Measurements from ENCODE around the gene ATP10D. TPM values are rescaled to one million over a fixed set of nuclear protein-coding genes. Genes with fewer than 3 reads are reported as not detected.
"Not testable (repeated sequence)": the region's sequence is repeated elsewhere in the genome, so short reads cannot be mapped to it uniquely, and the experiment has no call there.

ATP10D gene
- total RNA-seq, 1 donor from 2014 or later: 1.9 TPM

DNA sequence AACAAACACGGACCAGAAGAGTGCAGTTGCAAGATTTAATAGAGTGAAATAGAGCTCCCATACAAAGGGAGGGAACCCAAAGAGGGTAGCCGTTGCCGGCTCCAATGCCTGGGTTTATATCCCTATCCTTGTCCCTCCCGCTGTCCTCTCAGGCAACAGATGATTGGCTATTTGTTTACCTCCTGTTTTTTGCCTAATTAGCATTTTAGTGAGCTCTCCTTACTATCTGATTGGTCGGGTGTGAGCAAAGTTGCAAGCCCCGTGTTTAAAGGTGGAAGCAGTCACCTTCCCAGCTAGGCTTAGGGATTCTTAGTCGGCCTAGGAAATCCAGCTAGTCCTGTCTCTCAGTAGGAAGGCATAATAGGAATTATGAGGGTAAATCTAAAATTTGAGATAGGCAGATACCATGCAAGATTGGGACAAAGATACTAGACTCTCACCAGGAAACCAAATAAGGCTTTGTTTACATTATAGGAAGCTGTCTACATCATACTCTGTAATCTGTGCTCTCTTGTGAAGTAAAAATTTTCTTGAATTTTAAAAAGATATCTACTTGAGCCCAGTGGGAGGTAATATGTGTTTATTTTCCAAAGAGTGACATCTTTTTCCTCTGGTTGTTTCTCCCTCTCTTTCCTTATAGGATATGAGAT lies 65.9 kb downstream of the ATP10D start:
- no peaks in the 10 kb centered on the region for H3K27me3 Mint-ChIP-seq (ENCODE audit: insufficient read depth)
- H3K4me1 Mint-ChIP-seq (ENCODE audit: low read depth): no peaks in the 10 kb centered on the region
- H3K36me3 Mint-ChIP-seq (ENCODE audit: low read depth): peaks cover 3% of the 10 kb centered on the region
- intact Hi-C loops (cut with micrococcal nuclease): no loop called here
- H3K9me3 Mint-ChIP-seq: peaks cover 4% of the 10 kb centered on the region
- no peak overlapping the region for H3K4me3 Mint-ChIP-seq
- H3K27ac Mint-ChIP-seq: no peak overlapping the region
- no peak for DNase-seq (ENCODE audit: low spot score)

DNA sequence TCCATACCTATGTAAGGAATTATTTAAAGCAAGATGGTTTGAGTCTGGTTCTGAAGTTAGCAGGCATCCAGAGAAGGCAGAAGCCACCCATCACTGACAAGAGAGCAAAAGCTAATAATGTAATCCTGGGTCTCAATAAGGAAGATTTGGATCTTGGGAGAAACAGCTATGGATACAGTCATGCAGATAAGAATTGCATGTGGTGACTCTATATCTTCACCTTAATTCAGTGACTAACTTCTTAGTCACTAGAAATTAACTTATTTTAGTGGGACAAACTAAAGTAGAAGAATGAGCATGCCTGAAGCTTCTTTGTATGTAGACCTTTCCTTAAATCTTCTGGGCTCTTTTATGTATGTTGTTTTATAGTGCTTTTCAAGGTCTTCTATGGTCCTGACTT lies 66.6 kb downstream of the ATP10D start:
- intact Hi-C loops (cut with micrococcal nuclease): no loop called here
- no peak for DNase-seq (ENCODE audit: low spot score)
- H3K27me3 Mint-ChIP-seq (ENCODE audit: insufficient read depth): no peaks in the 10 kb centered on the region
- peaks cover 4% of the 10 kb centered on the region for H3K9me3 Mint-ChIP-seq
- H3K27ac Mint-ChIP-seq: no peak overlapping the region
- H3K36me3 Mint-ChIP-seq (ENCODE audit: low read depth): peaks cover 2% of the 10 kb centered on the region
- H3K4me3 Mint-ChIP-seq: no peak overlapping the region
- H3K4me1 Mint-ChIP-seq (ENCODE audit: low read depth): no peaks in the 10 kb centered on the region

- Mint-ChIP-seq H3K9me3 (peaks cover 4% of the 10 kb centered on the region), H3K27ac (no peak overlapping the region), H3K4me3 (no peak overlapping the region), H3K27me3 (ENCODE audit: insufficient read depth) (no peaks in the 10 kb centered on the region), H3K36me3 (ENCODE audit: low read depth) (no peaks in the 10 kb centered on the region), H3K4me1 (ENCODE audit: low read depth) (no peaks in the 10 kb centered on the region)
- DNase-seq (ENCODE audit: low spot score): no peak
- intact Hi-C loops (cut with micrococcal nuclease): no loop called here
These were observed 68.5 kb downstream of the ATP10D start for GRCh38 chr4:47553329-47554125.

DNA sequence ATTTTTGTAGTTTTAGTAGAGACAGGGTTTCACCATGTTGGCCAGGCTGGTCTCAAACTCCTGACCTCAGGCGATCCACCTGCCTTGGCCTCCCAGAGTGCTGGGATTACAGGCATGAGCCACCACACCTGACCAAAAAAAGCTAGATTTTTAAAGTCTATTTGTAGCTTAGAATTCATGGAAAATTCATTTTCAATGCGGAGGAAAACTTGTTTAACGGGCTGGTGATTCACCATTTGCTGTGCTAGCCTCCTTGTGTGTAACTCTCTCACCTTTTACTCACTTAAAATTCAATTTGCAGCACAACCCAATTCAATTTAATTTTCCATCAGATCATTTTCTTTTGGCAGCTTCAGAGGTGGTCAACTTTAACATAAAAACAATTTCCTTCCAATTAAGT lies 70.8 kb downstream of the ATP10D start:
- H3K4me3 Mint-ChIP-seq; intact Hi-C loops (cut with micrococcal nuclease); H3K9me3 Mint-ChIP-seq; DNase-seq (ENCODE audit: low spot score); H3K4me1 Mint-ChIP-seq (ENCODE audit: low read depth); H3K36me3 Mint-ChIP-seq (ENCODE audit: low read depth); H3K27ac Mint-ChIP-seq; H3K27me3 Mint-ChIP-seq (ENCODE audit: insufficient read depth): not testable (repeated sequence)

- Mint-ChIP-seq H3K36me3 (ENCODE audit: low read depth) (no peaks in the 10 kb centered on the region), H3K4me3 (no peak overlapping the region), H3K27ac (no peak overlapping the region), H3K9me3 (no peaks in the 10 kb centered on the region), H3K4me1 (ENCODE audit: low read depth) (peaks cover 2% of the 10 kb centered on the region), H3K27me3 (ENCODE audit: insufficient read depth) (no peaks in the 10 kb centered on the region)
- intact Hi-C loops (cut with micrococcal nuclease): no loop called here
- no peak for DNase-seq (ENCODE audit: low spot score)
These were observed 72.2 kb downstream of the ATP10D start for GRCh38 chr4:47557255-47557654.

GRCh38 chr4:47560682-47561081 lies 75.6 kb downstream of the ATP10D start:
- DNase-seq (ENCODE audit: low spot score): no peak
- H3K9me3 Mint-ChIP-seq: no peaks in the 10 kb centered on the region
- H3K4me1 Mint-ChIP-seq (ENCODE audit: low read depth): peaks cover 4% of the 10 kb centered on the region
- H3K4me3 Mint-ChIP-seq: no peak overlapping the region
- intact Hi-C loops (cut with micrococcal nuclease): loop anchor here (10.0 kb wide), 1 partner anchor 166 kb away; no protein-coding TSS in a partner anchor
- H3K27me3 Mint-ChIP-seq (ENCODE audit: insufficient read depth): no peaks in the 10 kb centered on the region
- no peaks in the 10 kb centered on the region for H3K36me3 Mint-ChIP-seq (ENCODE audit: low read depth)
- no peak overlapping the region for H3K27ac Mint-ChIP-seq

DNA sequence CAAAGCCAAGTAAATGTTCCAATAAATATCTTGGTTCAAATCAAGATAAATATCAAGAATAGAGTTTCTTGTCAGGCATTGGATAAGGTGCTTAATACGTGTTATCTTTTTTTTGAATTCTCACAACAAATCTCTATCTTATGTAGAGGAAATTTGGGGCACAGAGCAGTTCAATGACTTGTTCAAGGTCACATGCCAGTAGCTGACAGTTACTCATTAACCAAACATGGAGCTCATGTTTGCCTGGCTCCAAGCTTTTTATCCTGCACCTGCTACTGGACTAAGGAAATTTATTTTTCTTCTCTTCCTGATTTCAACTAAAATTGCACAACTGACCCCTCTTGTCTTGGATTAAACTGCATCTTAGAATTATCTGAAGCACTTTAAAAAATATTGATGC lies 76.3 kb downstream of the ATP10D start:
- peaks cover 4% of the 10 kb centered on the region for H3K4me1 Mint-ChIP-seq (ENCODE audit: low read depth)
- no peak for DNase-seq (ENCODE audit: low spot score)
- H3K9me3 Mint-ChIP-seq: no peaks in the 10 kb centered on the region
- no peaks in the 10 kb centered on the region for H3K36me3 Mint-ChIP-seq (ENCODE audit: low read depth)
- no peak overlapping the region for H3K27ac Mint-ChIP-seq
- intact Hi-C loops (cut with micrococcal nuclease): loop anchor here (10.0 kb wide), 1 partner anchor 167 kb away; no protein-coding TSS in a partner anchor
- no peaks in the 10 kb centered on the region for H3K27me3 Mint-ChIP-seq (ENCODE audit: insufficient read depth)
- no peak overlapping the region for H3K4me3 Mint-ChIP-seq

DNA sequence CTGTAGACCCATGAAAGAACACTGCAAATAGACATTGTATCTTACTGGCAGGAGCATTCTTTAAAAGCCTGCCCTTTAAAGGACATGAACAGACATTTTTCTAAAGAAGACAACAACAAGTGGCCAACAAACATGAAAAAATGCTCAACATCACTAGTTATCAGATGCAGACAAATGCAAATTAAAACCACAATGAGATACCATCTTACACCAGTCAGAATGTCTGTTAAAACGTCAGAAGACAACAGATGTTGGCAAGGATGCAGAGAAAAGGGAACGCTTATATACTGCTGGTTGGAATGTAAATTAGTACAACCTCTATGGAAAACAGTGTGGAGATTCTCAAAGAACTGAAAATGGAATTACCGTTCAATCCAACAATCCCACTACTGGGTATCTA lies 77.2 kb downstream of the ATP10D start:
- Mint-ChIP-seq H3K9me3 (no peaks in the 10 kb centered on the region), H3K27ac (no peak overlapping the region), H3K4me3 (no peak overlapping the region), H3K36me3 (ENCODE audit: low read depth) (no peaks in the 10 kb centered on the region), H3K27me3 (ENCODE audit: insufficient read depth) (no peaks in the 10 kb centered on the region), H3K4me1 (ENCODE audit: low read depth) (peaks cover 4% of the 10 kb centered on the region)
- intact Hi-C loops (cut with micrococcal nuclease): loop anchor here (10.0 kb wide), 1 partner anchor 167 kb away; no protein-coding TSS in a partner anchor
- DNase-seq (ENCODE audit: low spot score): no peak

DNA sequence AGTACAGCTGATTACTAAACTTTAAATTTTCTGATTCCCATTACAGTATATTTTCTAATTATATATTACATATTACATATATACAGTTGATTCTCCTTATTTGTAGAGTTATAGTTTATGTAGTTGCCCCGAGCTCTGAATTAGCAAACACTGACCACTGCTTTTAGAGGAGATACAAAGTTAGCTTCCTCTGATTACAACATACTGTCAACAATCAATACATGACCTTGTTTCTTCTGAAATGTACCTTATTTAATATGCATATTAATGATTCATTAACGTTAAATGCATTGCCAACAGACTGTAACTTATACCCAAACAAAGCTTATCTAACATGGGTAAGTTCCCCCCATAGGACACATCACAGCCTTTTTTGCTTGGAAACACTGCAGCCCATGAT lies 81.5 kb downstream of the ATP10D start:
- no peak overlapping the region for H3K27ac Mint-ChIP-seq
- H3K36me3 Mint-ChIP-seq (ENCODE audit: low read depth): no peaks in the 10 kb centered on the region

GRCh38 chr4:47566969-47567368 lies 81.9 kb downstream of the ATP10D start:
- no peak overlapping the region for H3K27ac Mint-ChIP-seq
- no peak for DNase-seq (ENCODE audit: low spot score)
- intact Hi-C loops (cut with micrococcal nuclease): loop anchor here (10.0 kb wide), 1 partner anchor 172 kb away; no protein-coding TSS in a partner anchor
- no peaks in the 10 kb centered on the region for H3K9me3 Mint-ChIP-seq
- H3K4me3 Mint-ChIP-seq: no peak overlapping the region
- peaks cover 4% of the 10 kb centered on the region for H3K4me1 Mint-ChIP-seq (ENCODE audit: low read depth)
- no peaks in the 10 kb centered on the region for H3K27me3 Mint-ChIP-seq (ENCODE audit: insufficient read depth)
- H3K36me3 Mint-ChIP-seq (ENCODE audit: low read depth): no peaks in the 10 kb centered on the region

More for the DNA sequence above, 81.5 kb downstream of the ATP10D start:
- no peaks in the 10 kb centered on the region for H3K27me3 Mint-ChIP-seq (ENCODE audit: insufficient read depth)
- H3K9me3 Mint-ChIP-seq: no peaks in the 10 kb centered on the region
- no peak overlapping the region for H3K4me3 Mint-ChIP-seq
- DNase-seq (ENCODE audit: low spot score): no peak
- H3K4me1 Mint-ChIP-seq (ENCODE audit: low read depth): peaks cover 4% of the 10 kb centered on the region
- intact Hi-C loops (cut with micrococcal nuclease): loop anchor here (10.0 kb wide), 1 partner anchor 172 kb away; no protein-coding TSS in a partner anchor

- Mint-ChIP-seq H3K4me3 (no peak overlapping the region), H3K36me3 (ENCODE audit: low read depth) (no peaks in the 10 kb centered on the region), H3K9me3 (no peaks in the 10 kb centered on the region), H3K27me3 (ENCODE audit: insufficient read depth) (no peaks in the 10 kb centered on the region), H3K4me1 (ENCODE audit: low read depth) (no peaks in the 10 kb centered on the region), H3K27ac (no peak overlapping the region)
- intact Hi-C loops (cut with micrococcal nuclease): loop anchor here (10.0 kb wide), 1 partner anchor 173 kb away; no protein-coding TSS in a partner anchor
- no peak for DNase-seq (ENCODE audit: low spot score)
These were observed 82.4 kb downstream of the ATP10D start for GRCh38 chr4:47567511-47567910.

GRCh38 chr4:47570816-47571215 lies 85.7 kb downstream of the ATP10D start:
- no peak overlapping the region for H3K4me3 Mint-ChIP-seq
- DNase-seq (ENCODE audit: low spot score): no peak
- H3K27ac Mint-ChIP-seq: no peak overlapping the region
- H3K27me3 Mint-ChIP-seq (ENCODE audit: insufficient read depth): no peaks in the 10 kb centered on the region
- H3K36me3 Mint-ChIP-seq (ENCODE audit: low read depth): no peaks in the 10 kb centered on the region
- intact Hi-C loops (cut with micrococcal nuclease): no loop called here
- H3K4me1 Mint-ChIP-seq (ENCODE audit: low read depth): no peaks in the 10 kb centered on the region
- H3K9me3 Mint-ChIP-seq: no peaks in the 10 kb centered on the region

- H3K9me3 Mint-ChIP-seq: no peaks in the 10 kb centered on the region
- no peak for DNase-seq (ENCODE audit: low spot score)
- H3K27me3 Mint-ChIP-seq (ENCODE audit: insufficient read depth): no peaks in the 10 kb centered on the region
- no peak overlapping the region for H3K4me3 Mint-ChIP-seq
- intact Hi-C loops (cut with micrococcal nuclease): no loop called here
- no peaks in the 10 kb centered on the region for H3K36me3 Mint-ChIP-seq (ENCODE audit: low read depth)
- no peak overlapping the region for H3K27ac Mint-ChIP-seq
- H3K4me1 Mint-ChIP-seq (ENCODE audit: low read depth): no peaks in the 10 kb centered on the region
These were observed 87.9 kb downstream of the ATP10D start for GRCh38 chr4:47572981-47573380.

All from activated T-helper 1 cell treated with anti-CD3 and anti-CD28 coated beads, Interleukin-12 subunit alpha, Interleukin-12 subunit beta, Interleukin-2, Interleukin-4 antibody, amounts not matched to agents 30 ng/mL and 10 ng/mL and 1 ng/mL, durations not matched to agents 14 hours and 24 hours and 36 hours (primary cell).